Neural cell (in vitro differentiated cells): ENCODE measurements around the gene DHRS3. TPM values are rescaled to one million over a fixed set of nuclear protein-coding genes. Genes with fewer than 3 reads are reported as not detected.

Source experiments
- H2AFZ ChIP-seq: fragments of 200-600, 300-800 bp; sonication (generic), shearing (Covaris generic); 2 replicates; pipeline ENCODE4 v1.6.0; 2014; ENCODE audit warnings: low read depth, mild to moderate bottlenecking, antibody characterized with exemption, low read length, moderate library complexity
- H3F3A ChIP-seq: fragments of 200-600 bp; shearing (Covaris generic); 2 replicates; pipeline ENCODE4 v1.6.1; 2016; ENCODE audit warnings: mild to moderate bottlenecking, moderate library complexity, mixed read lengths, antibody characterized with exemption, low read length; ENCODE audit not compliant: insufficient read depth, poor library complexity, severe bottlenecking
- H3K27ac ChIP-seq: fragments of 200-600, 300-800 bp; sonication (generic), shearing (Covaris generic); 2 replicates; pipeline ENCODE4 v1.5.1; 2014; ENCODE audit warnings: mild to moderate bottlenecking, low read length, moderate library complexity
- H3K27me3 ChIP-seq: fragments of 300-800, 200-600 bp; sonication (generic), shearing (Covaris generic); 2 replicates; pipeline ENCODE4 v1.6.0; 2014; ENCODE audit warnings: mild to moderate bottlenecking, low read depth, low read length, moderate library complexity; ENCODE audit not compliant: insufficient read depth
- H3K36me3 ChIP-seq: fragments of 300-800, 200-600 bp; sonication (generic), shearing (Covaris generic); 2 replicates; pipeline ENCODE4 v1.5.1; 2014; ENCODE audit warnings: mild to moderate bottlenecking, antibody characterized with exemption, low read length, moderate library complexity; ENCODE audit not compliant: insufficient read depth
- H3K4me2 ChIP-seq: fragments of 300-800, 200-600 bp; sonication (generic), shearing (Covaris generic); 2 replicates; pipeline ENCODE4 v1.6.0; 2014; ENCODE audit warnings: mild to moderate bottlenecking, low read length
- H3K4me3 ChIP-seq: fragments of 300-800, 200-600 bp; sonication (generic), shearing (Covaris generic); 2 replicates; pipeline ENCODE4 v1.5.1; 2014; ENCODE audit warnings: mild to moderate bottlenecking, low read length, moderate library complexity
- H3K79me2 ChIP-seq: fragments of 200-600 bp; shearing (Covaris generic); replicated peaks from 2 replicates; pipeline ENCODE4 v1.6.0; 2014; ENCODE audit warnings: mild to moderate bottlenecking, low read length, moderate library complexity; ENCODE audit not compliant: insufficient read depth
- H3K9ac ChIP-seq: fragments of 300-800, 200-600 bp; sonication (generic), shearing (Covaris generic); 2 replicates; pipeline ENCODE4 v1.6.1; 2016; ENCODE audit warnings: mild to moderate bottlenecking, low read length, mixed read lengths
- H3K9me2 ChIP-seq: fragments of 200-600 bp; shearing (Covaris generic); 2 replicates; pipeline ENCODE4 v1.6.1; 2016; ENCODE audit warnings: mild to moderate bottlenecking, low read length, mixed read lengths; ENCODE audit not compliant: insufficient read depth
- H3K9me3 ChIP-seq: fragments of 200-600, 300-800 bp; sonication (generic), shearing (Covaris generic); 2 replicates; pipeline ENCODE4 v1.6.1; 2016; ENCODE audit warnings: mild to moderate bottlenecking, mixed run types, low read length, moderate library complexity, mixed read lengths
- H4K20me1 ChIP-seq: fragments of 200-600 bp; shearing (Covaris generic); 2 replicates; pipeline ENCODE4 v1.6.1; 2016; ENCODE audit warnings: mild to moderate bottlenecking, mixed run types; ENCODE audit not compliant: insufficient read depth
- CTCF ChIP-seq: fragments of 450-650 bp; IDR thresholded peaks from 2 replicates; pipeline ENCODE4 v1.5.1; 2014; ENCODE audit warnings: antibody characterized with exemption, mild to moderate bottlenecking, moderate library complexity; ENCODE audit not compliant: poor library complexity, severe bottlenecking
- EP300 ChIP-seq: fragments of 450-650 bp; conservative IDR thresholded peaks from 2 replicates; pipeline ENCODE4 v1.6.1; 2014; ENCODE audit warnings: antibody characterized with exemption, mild to moderate bottlenecking, moderate library complexity; ENCODE audit not compliant: poor library complexity, severe bottlenecking
- EZH2 ChIP-seq: fragments of 200-600, 300-800 bp; shearing (Covaris generic), sonication (generic); IDR thresholded peaks from 2 replicates; pipeline ENCODE4 v1.6.1; 2014; ENCODE audit warnings: antibody characterized with exemption, low read length, borderline replicate concordance, mild to moderate bottlenecking; ENCODE audit not compliant: insufficient read depth, poor library complexity, severe bottlenecking
- MXI1 ChIP-seq: fragments of 450-650 bp; conservative IDR thresholded peaks from 2 replicates; pipeline ENCODE4 v1.6.1; 2014; ENCODE audit warnings: antibody characterized with exemption, mild to moderate bottlenecking; ENCODE audit not compliant: poor library complexity, severe bottlenecking
- POLR2AphosphoS5 ChIP-seq: IDR thresholded peaks from 2 replicates; pipeline ENCODE4 v1.6.1; 2012
- RAD21 ChIP-seq: fragments of 450-650 bp; conservative IDR thresholded peaks from 2 replicates; pipeline ENCODE4 v1.6.1; 2014; ENCODE audit warnings: antibody characterized with exemption, mild to moderate bottlenecking, moderate library complexity
- REST ChIP-seq: IDR thresholded peaks from 2 replicates; pipeline ENCODE4 v1.6.1; 2012; ENCODE audit warnings: borderline replicate concordance
- SMC3 ChIP-seq: fragments of 450-650 bp; conservative IDR thresholded peaks from 2 replicates; pipeline ENCODE4 v1.6.1; 2014; ENCODE audit warnings: antibody characterized with exemption, mild to moderate bottlenecking, moderate library complexity; ENCODE audit not compliant: poor library complexity
- TAF1 ChIP-seq: IDR thresholded peaks from 2 replicates; pipeline ENCODE4 v1.6.1; 2012; ENCODE audit warnings: low read depth
- polyA plus RNA-seq: library from polyadenylated mRNA; depleted of rRNA; stranded (reverse); fragments of >200 nt; gene quantifications from 2 replicates; pipeline ENCODE4 v1.2.3, GENCODE V29; 2014

The DHRS3 gene
- polyA plus RNA-seq, 1 donor from 2014 or later = 0.22 TPM

- Histone ChIP-seq H3K4me2 (no peak overlapping the region), H3K4me3 (no peak overlapping the region), H3K9me3 (no peaks in the 10 kb centered on the region), H3K9me2 (no peaks in the 10 kb centered on the region), H3K27me3 (no peaks in the 10 kb centered on the region), H2AFZ (no peak overlapping the region), H3K36me3 (no peaks in the 10 kb centered on the region), H3F3A (no peaks in the 10 kb centered on the region), H3K9ac (no peak overlapping the region), H4K20me1 (no peaks in the 10 kb centered on the region), H3K79me2 (no peaks in the 10 kb centered on the region), H3K27ac (no peak overlapping the region)
- TF ChIP-seq CTCF = no peak
- no peak for TF ChIP-seq SMC3
- no peak for TF ChIP-seq REST
- TF ChIP-seq TAF1 = no peak
- no peak for TF ChIP-seq MXI1
- TF ChIP-seq EP300 = no peak
- no peak for TF ChIP-seq POLR2AphosphoS5
- no peak for TF ChIP-seq EZH2
- no peak for TF ChIP-seq RAD21
These were observed 47.5 kb upstream of the DHRS3 start for GRCh38 chr1:12665511-12665910.

- Histone ChIP-seq H3K9ac (no peak overlapping the region), H3K27me3 (no peaks in the 10 kb centered on the region), H3F3A (no peaks in the 10 kb centered on the region), H3K9me2 (no peaks in the 10 kb centered on the region), H4K20me1 (no peaks in the 10 kb centered on the region), H3K4me2 (no peak overlapping the region), H3K79me2 (no peaks in the 10 kb centered on the region), H2AFZ (no peak overlapping the region), H3K27ac (no peak overlapping the region), H3K36me3 (no peaks in the 10 kb centered on the region), H3K9me3 (no peaks in the 10 kb centered on the region), H3K4me3 (no peak overlapping the region)
- no peak for TF ChIP-seq REST
- TF ChIP-seq RAD21 = no peak
- no peak for TF ChIP-seq SMC3
- no peak for TF ChIP-seq POLR2AphosphoS5
- TF ChIP-seq MXI1 = no peak
- TF ChIP-seq EP300 = no peak
- TF ChIP-seq EZH2 = no peak
- no peak for TF ChIP-seq CTCF
- no peak for TF ChIP-seq TAF1
These were observed 44.5 kb upstream of the DHRS3 start for GRCh38 chr1:12662556-12662955.
